ENCODE results near the gene FERMT1. TPM values are rescaled to one million over a fixed set of nuclear protein-coding genes. Genes with fewer than 3 reads are reported as not detected.
"Not testable (repeated sequence)": the region's sequence is repeated elsewhere in the genome, so short reads cannot be mapped to it uniquely, and the experiment has no call there.

Gene FERMT1
- total RNA-seq, 1 donor from 2014 or later, result 10.9 TPM

DNA sequence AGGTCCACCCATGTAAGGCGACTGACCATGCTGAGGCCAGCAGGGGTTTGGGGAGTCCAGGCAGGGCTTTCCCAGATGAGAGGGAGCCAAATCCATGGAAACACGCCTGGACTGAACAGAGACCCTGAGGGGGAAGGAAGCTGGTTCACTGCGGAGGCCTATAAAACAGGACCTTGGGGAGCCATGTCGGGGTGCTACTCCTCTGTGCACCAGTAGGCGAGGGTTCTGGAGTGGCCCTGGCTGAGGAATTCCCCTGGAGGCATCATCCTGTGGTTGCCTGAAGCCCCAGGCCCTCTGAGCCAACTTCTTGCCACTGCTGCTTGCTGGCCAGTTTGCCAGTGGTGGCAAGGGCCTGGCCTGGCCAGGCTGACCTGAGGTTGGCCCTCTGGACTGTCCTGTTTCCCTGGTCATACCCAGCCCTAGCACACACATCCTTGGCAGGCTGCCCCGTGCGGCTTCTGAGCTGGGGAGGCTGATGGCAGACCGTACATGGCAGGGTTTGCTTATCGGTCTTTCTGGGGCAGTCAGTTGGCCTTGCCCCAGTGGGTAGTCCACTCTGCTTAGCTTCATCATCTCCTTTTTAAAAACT is 66.8 kb downstream of the FERMT1 start:
- no peak overlapping the region for H2AFZ ChIP-seq (ENCODE audit: low read depth, low read length)
- no peaks in the 10 kb centered on the region for H3K36me3 ChIP-seq (ENCODE audit: insufficient read depth, low read length)
- TF ChIP-seq, protein P1, sequence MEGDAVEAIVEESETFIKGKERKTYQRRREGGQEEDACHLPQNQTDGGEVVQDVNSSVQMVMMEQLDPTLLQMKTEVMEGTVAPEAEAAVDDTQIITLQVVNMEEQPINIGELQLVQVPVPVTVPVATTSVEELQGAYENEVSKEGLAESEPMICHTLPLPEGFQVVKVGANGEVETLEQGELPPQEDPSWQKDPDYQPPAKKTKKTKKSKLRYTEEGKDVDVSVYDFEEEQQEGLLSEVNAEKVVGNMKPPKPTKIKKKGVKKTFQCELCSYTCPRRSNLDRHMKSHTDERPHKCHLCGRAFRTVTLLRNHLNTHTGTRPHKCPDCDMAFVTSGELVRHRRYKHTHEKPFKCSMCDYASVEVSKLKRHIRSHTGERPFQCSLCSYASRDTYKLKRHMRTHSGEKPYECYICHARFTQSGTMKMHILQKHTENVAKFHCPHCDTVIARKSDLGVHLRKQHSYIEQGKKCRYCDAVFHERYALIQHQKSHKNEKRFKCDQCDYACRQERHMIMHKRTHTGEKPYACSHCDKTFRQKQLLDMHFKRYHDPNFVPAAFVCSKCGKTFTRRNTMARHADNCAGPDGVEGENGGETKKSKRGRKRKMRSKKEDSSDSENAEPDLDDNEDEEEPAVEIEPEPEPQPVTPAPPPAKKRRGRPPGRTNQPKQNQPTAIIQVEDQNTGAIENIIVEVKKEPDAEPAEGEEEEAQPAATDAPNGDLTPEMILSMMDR (IDR thresholded peaks at IDR 0.05; ENCODE audit: insufficient read depth, low read depth, low read length), result no peak
- TF ChIP-seq EZH2 (IDR thresholded peaks at IDR 0.05; ENCODE audit: insufficient read depth, low read length), result no peak
- H3K27ac Mint-ChIP-seq (ENCODE audit: unreplicated experiment), result no peak overlapping the region
- no peak overlapping the region for H3K4me3 ChIP-seq (ENCODE audit: insufficient read depth, low read depth, low read length)
- H3K79me2 ChIP-seq (ENCODE audit: insufficient read depth, low read length), result no peaks in the 10 kb centered on the region
- no peaks in the 10 kb centered on the region for H4K20me1 ChIP-seq (ENCODE audit: insufficient read depth, low read length)
- no peak overlapping the region for H3K27ac ChIP-seq (ENCODE audit: low read depth, low read length)
- DNase-seq (ENCODE audit: low read depth) (no peak), FAIRE-seq (no peak)
- peaks cover 4% of the 10 kb centered on the region for H3K9me3 Mint-ChIP-seq (ENCODE audit: unreplicated experiment)
- H3K9me3 ChIP-seq (ENCODE audit: insufficient read depth, low read depth, low read length), result no peaks in the 10 kb centered on the region
- H3K27me3 ChIP-seq (ENCODE audit: insufficient read depth, low read length), result peaks cover 12% of the 10 kb centered on the region
- H3K9ac ChIP-seq (ENCODE audit: low read length), result no peak overlapping the region
- no peak overlapping the region for H3K4me3 Mint-ChIP-seq (ENCODE audit: unreplicated experiment)
- H3K4me1 ChIP-seq (ENCODE audit: insufficient read depth, low read length), result peaks cover 27% of the 10 kb centered on the region
- H3K36me3 Mint-ChIP-seq (ENCODE audit: low read depth, unreplicated experiment), result no peaks in the 10 kb centered on the region
- H3K4me1 Mint-ChIP-seq (ENCODE audit: low read depth, unreplicated experiment), result peaks cover 10% of the 10 kb centered on the region
- no peak overlapping the region for H3K4me2 ChIP-seq (ENCODE audit: low read length)
- peaks cover 25% of the 10 kb centered on the region for H3K27me3 Mint-ChIP-seq (ENCODE audit: low read depth, unreplicated experiment)

DNA sequence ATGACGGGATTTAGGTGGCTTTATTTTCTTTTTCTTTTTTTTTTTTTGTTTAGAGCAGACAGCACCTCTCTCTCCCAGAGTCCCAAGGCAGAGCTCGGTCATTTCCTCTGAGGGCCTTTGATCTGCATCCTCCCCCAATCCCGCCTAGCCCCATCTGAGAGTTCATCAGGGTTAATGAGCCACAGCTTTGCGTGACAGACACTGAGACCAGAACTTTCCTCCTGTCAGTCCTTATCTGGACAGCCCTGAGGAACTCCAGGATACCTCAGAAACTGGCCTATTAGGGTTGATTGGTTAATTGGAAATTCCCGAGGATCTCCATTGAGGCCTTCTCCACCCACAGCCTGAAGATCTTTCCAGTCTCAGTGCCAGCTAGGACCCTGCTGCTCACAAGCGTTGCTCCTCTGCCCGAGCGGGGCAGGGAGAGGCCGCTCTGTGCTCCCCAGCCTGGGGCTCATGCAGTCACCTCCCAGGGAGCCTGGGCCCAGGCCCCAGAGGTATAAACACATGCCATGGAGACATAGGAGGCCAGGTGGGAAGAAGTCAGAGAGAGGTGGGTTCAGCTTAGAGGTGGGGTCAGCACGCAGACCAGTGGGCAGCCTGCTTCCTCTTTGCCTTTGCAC is 67.6 kb downstream of the FERMT1 start:
- no peak overlapping the region for H3K27ac Mint-ChIP-seq (ENCODE audit: unreplicated experiment)
- Histone ChIP-seq H3K9me3 (ENCODE audit: insufficient read depth, low read depth, low read length) (no peaks in the 10 kb centered on the region), H2AFZ (ENCODE audit: low read depth, low read length) (no peak overlapping the region), H3K4me1 (ENCODE audit: insufficient read depth, low read length) (peaks cover 29% of the 10 kb centered on the region), H3K79me2 (ENCODE audit: insufficient read depth, low read length) (no peaks in the 10 kb centered on the region), H3K36me3 (ENCODE audit: insufficient read depth, low read length) (no peaks in the 10 kb centered on the region), H3K9ac (ENCODE audit: low read length) (no peak overlapping the region), H3K27me3 (ENCODE audit: insufficient read depth, low read length) (peaks cover 12% of the 10 kb centered on the region), H3K27ac (ENCODE audit: low read depth, low read length) (no peak overlapping the region), H3K4me3 (ENCODE audit: insufficient read depth, low read depth, low read length) (no peak overlapping the region), H3K4me2 (ENCODE audit: low read length) (no peak overlapping the region), H4K20me1 (ENCODE audit: insufficient read depth, low read length) (no peaks in the 10 kb centered on the region)
- FAIRE-seq (no peak), DNase-seq (ENCODE audit: low read depth) (no peak)
- peaks cover 10% of the 10 kb centered on the region for H3K4me1 Mint-ChIP-seq (ENCODE audit: low read depth, unreplicated experiment)
- no peaks in the 10 kb centered on the region for H3K36me3 Mint-ChIP-seq (ENCODE audit: low read depth, unreplicated experiment)
- H3K9me3 Mint-ChIP-seq (ENCODE audit: unreplicated experiment), result peaks cover 4% of the 10 kb centered on the region
- no peak overlapping the region for H3K4me3 Mint-ChIP-seq (ENCODE audit: unreplicated experiment)
- no peak for TF ChIP-seq EZH2 (IDR thresholded peaks at IDR 0.05; ENCODE audit: insufficient read depth, low read length)
- TF ChIP-seq, protein P1 (IDR thresholded peaks at IDR 0.05; ENCODE audit: insufficient read depth, low read depth, low read length), result no peak
- peaks cover 30% of the 10 kb centered on the region for H3K27me3 Mint-ChIP-seq (ENCODE audit: low read depth, unreplicated experiment)

DNA sequence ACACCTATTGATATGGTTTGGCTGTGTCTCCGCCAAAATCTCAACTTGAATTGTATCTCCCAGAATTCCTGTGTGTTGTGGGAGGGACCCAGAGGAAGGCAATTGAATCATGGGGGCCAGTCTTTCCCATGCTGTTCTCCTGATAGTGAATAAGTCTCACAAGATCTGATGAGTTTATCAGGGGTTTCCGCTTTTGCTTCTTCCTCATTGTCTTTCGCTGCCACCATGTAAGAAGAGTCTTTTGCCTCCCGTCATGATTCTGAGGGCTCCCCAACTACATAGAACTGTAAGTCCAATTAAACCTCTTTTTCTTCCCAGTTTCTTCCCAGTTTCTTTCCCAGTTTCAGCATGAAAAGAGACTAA is 68.2 kb downstream of the FERMT1 start:
- not testable (repeated sequence) for H3K4me2 ChIP-seq (ENCODE audit: low read length); H3K36me3 ChIP-seq (ENCODE audit: insufficient read depth, low read length); H3K4me1 Mint-ChIP-seq (ENCODE audit: low read depth, unreplicated experiment); H3K9ac ChIP-seq (ENCODE audit: low read length); H3K27ac Mint-ChIP-seq (ENCODE audit: unreplicated experiment); DNase-seq (ENCODE audit: low read depth); H3K27ac ChIP-seq (ENCODE audit: low read depth, low read length); H4K20me1 ChIP-seq (ENCODE audit: insufficient read depth, low read length); FAIRE-seq; H2AFZ ChIP-seq (ENCODE audit: low read depth, low read length); H3K9me3 ChIP-seq (ENCODE audit: insufficient read depth, low read depth, low read length); H3K4me3 Mint-ChIP-seq (ENCODE audit: unreplicated experiment); H3K79me2 ChIP-seq (ENCODE audit: insufficient read depth, low read length); H3K36me3 Mint-ChIP-seq (ENCODE audit: low read depth, unreplicated experiment); H3K4me3 ChIP-seq (ENCODE audit: insufficient read depth, low read depth, low read length); H3K9me3 Mint-ChIP-seq (ENCODE audit: unreplicated experiment)
- Histone ChIP-seq H3K27me3 (ENCODE audit: insufficient read depth, low read length) (peaks cover 12% of the 10 kb centered on the region), H3K4me1 (ENCODE audit: insufficient read depth, low read length) (peaks cover 29% of the 10 kb centered on the region)
- H3K27me3 Mint-ChIP-seq (ENCODE audit: low read depth, unreplicated experiment), result peaks cover 29% of the 10 kb centered on the region

All from astrocyte (in vitro differentiated cells and primary cell).